Heart left ventricle (tissue), 13 donors: Measurements from ENCODE around the gene GPC3.

Experiments used
- POLR2A ChIP-seq, 2 donors: fragments of 450-650 bp; IDR thresholded peaks; one replicate each; pipeline ENCODE4 v1.6.1; 2017; ENCODE audit warnings: antibody characterized with exemption in 2 of 2, mild to moderate bottlenecking in 2 of 2, moderate library complexity in 2 of 2
- TF ChIP-seq, protein P1 (sequence below), 12 donors: fragments of 200-600 bp; sonication (generic) in 4 of 12; IDR thresholded peaks; one replicate each; pipeline versions ENCODE4 v1.5.0 to v1.8.0; 2018 to 2022; ENCODE audit warnings: antibody characterized with exemption in 12 of 12, mild to moderate bottlenecking in 5 of 12
- donor health status: ischemic (EF 13 %, LVEDD 7.1; RV severe dilation, severe dysfunction).
- donor health status: DM: no; HTN: yes; CAD: no.
- donor health status: DM: no; HTN: no; CAD: no.
- donor health status: ischemic (EF 25% LVEDD 6.9; RV normal size, moderate dysfunction).
- donor health status: ischemic (EF 25% LVEDD 5.7; RV mildly dilated, moderate dysfunction).
- donor health status: ischemic (EF 35%, LVEDD 5.7; RV mildly dilated, moderate dysfunction).
- donor health status: nonischemic (EF 11% LVEDD 7.7; RV severe dilation, severe dysfunction).
- donor health status: DM: yes; HTN: yes; CAD: no.
- donor health status: PGD.
- donor health status: ischemic (EF 29% LVEDD 5.4; RV normal size, mild dysfunction).
- donor health status: nonischemic (EF 23%, LVEDD 6.1; RV moderate dilation, normal function).

DNA sequence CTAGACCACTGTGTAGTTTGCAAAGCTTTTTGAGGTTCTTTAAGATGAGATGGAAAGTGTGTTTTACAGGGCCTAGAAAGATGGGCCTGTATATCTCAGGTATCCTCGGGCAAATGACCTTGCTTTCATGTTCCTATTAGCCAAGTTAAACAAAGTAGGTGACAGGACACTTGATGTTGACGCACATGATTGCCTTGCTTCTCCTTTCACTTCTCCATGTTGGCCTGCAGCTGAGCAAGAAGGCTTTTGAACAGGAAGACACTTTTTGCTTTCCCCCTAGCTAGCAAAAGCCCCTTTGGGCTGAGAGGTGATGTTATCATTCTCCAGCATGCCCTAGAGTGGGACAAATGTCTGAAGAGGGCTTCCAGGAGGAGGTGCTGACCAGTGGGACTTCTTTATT is 202.1 kb downstream of the GPC3 start:
- TF ChIP-seq, protein P1, sequence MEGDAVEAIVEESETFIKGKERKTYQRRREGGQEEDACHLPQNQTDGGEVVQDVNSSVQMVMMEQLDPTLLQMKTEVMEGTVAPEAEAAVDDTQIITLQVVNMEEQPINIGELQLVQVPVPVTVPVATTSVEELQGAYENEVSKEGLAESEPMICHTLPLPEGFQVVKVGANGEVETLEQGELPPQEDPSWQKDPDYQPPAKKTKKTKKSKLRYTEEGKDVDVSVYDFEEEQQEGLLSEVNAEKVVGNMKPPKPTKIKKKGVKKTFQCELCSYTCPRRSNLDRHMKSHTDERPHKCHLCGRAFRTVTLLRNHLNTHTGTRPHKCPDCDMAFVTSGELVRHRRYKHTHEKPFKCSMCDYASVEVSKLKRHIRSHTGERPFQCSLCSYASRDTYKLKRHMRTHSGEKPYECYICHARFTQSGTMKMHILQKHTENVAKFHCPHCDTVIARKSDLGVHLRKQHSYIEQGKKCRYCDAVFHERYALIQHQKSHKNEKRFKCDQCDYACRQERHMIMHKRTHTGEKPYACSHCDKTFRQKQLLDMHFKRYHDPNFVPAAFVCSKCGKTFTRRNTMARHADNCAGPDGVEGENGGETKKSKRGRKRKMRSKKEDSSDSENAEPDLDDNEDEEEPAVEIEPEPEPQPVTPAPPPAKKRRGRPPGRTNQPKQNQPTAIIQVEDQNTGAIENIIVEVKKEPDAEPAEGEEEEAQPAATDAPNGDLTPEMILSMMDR (IDR thresholded peaks at IDR 0.05), result no peak
- TF ChIP-seq POLR2A (IDR thresholded peaks at IDR 0.05), result no peak
